Caco-2 (cell line): ENCODE data around the gene CD63. TPM values are rescaled to one million over a fixed set of nuclear protein-coding genes. Genes with fewer than 3 reads are reported as not detected.

ENCODE experiments used
- BruUV-seq: library from RNA; stranded (reverse); fragments of 400-500 nt; replicated peaks from 2 replicates; lab custom pipeline; 2021; lab: Mats Ljungman, UMichigan
- CTCF ChIA-PET: fragments of 300-600 bp; sonication (Branson Sonifier 250); formaldehyde crosslinking; loops from one replicate; lab custom pipeline; 2022; ENCODE audit warnings: antibody characterized with exemption; lab: Charles Lee
- POLR2A ChIA-PET: fragments of 300-600 bp; sonication (Branson Sonifier 250); formaldehyde crosslinking; loops from one replicate; lab custom pipeline; 2022; ENCODE audit warnings: antibody characterized with exemption; lab: Charles Lee
- DNase-seq, 2 experiments: peaks; one replicate each; pipeline versions ENCODE4 v3.0.0 to v3.0.0-alpha.2; 2020 to 2022
- H3K27me3 ChIP-seq: replicated peaks from 2 replicates; pipeline ENCODE4 v1.6.0; 2011; ENCODE audit warnings: low read length; ENCODE audit not compliant: control insufficient read depth, insufficient read depth
- H3K36me3 ChIP-seq: 2 replicates; pipeline ENCODE4 v1.5.1; 2011; ENCODE audit warnings: low read length; ENCODE audit not compliant: control insufficient read depth, insufficient read depth
- H3K4me1 ChIP-seq: fragments of 250-450 bp; sonication (Bioruptor Pico); 2 replicates; pipeline ENCODE4 v1.5.1; 2020; ENCODE audit warnings: mild to moderate bottlenecking
- H3K4me3 ChIP-seq: 2 replicates; pipeline ENCODE4 v1.5.1; 2011; ENCODE audit warnings: low read depth, mild to moderate bottlenecking, control low read depth, low read length
- H3K9me3 ChIP-seq: fragments of 250-450 bp; sonication (Bioruptor Pico); 2 replicates; pipeline ENCODE4 v1.5.1; 2020; ENCODE audit warnings: mild to moderate bottlenecking, moderate library complexity
- H3K27ac Mint-ChIP-seq: one replicate; pipeline ENCODE4 v1.8.0; 2022; ENCODE audit warnings: mixed read lengths; ENCODE audit not compliant: unreplicated experiment
- H3K27me3 Mint-ChIP-seq: one replicate; pipeline ENCODE4 v1.8.0; 2022; ENCODE audit warnings: mixed read lengths; ENCODE audit not compliant: insufficient read depth, unreplicated experiment
- H3K36me3 Mint-ChIP-seq: one replicate; pipeline ENCODE4 v1.8.0; 2022; ENCODE audit warnings: mild to moderate bottlenecking, mixed read lengths; ENCODE audit not compliant: insufficient read depth, unreplicated experiment
- H3K4me1 Mint-ChIP-seq: one replicate; pipeline ENCODE4 v1.8.0; 2022; ENCODE audit warnings: low read depth, mixed read lengths; ENCODE audit not compliant: unreplicated experiment
- H3K4me3 Mint-ChIP-seq: one replicate; pipeline ENCODE4 v1.8.0; 2022; ENCODE audit warnings: mild to moderate bottlenecking, moderate library complexity, mixed read lengths; ENCODE audit not compliant: unreplicated experiment
- H3K9me3 Mint-ChIP-seq: one replicate; pipeline ENCODE4 v1.8.0; 2022; ENCODE audit warnings: mixed read lengths; ENCODE audit not compliant: unreplicated experiment
- CTCF ChIP-seq, 2 experiments: fragments of 200-600 bp in 1 of 2; IDR thresholded peaks; 1 replicate in 1 of 2; 2 replicates in 1 of 2; pipeline versions ENCODE4 v1.5.1 to v1.8.0; 2011 to 2022; ENCODE audit warnings: antibody characterized with exemption in 1 of 2, control low read depth in 1 of 2, inconsistent platforms in 1 of 2, low read depth in 1 of 2, low read length in 1 of 2, mild to moderate bottlenecking in 1 of 2, moderate library complexity in 1 of 2; ENCODE audit not compliant: insufficient read depth in 1 of 2, severe bottlenecking in 1 of 2, unreplicated experiment in 1 of 2
- intact Hi-C: fragments of 100-400 bp; cut with micrococcal nuclease; formaldehyde crosslinking; loops from one replicate; pipeline ENCODE4 v1.10.0; 2022; ENCODE audit not compliant: unreplicated experiment
- total RNA-seq: library from RNA; stranded (reverse); gene quantifications from 2 replicates; pipeline ENCODE4 v1.2.3, GENCODE V29; 2022

Gene CD63
- total RNA-seq, 1 experiment from 2014 or later: 947 TPM

DNA sequence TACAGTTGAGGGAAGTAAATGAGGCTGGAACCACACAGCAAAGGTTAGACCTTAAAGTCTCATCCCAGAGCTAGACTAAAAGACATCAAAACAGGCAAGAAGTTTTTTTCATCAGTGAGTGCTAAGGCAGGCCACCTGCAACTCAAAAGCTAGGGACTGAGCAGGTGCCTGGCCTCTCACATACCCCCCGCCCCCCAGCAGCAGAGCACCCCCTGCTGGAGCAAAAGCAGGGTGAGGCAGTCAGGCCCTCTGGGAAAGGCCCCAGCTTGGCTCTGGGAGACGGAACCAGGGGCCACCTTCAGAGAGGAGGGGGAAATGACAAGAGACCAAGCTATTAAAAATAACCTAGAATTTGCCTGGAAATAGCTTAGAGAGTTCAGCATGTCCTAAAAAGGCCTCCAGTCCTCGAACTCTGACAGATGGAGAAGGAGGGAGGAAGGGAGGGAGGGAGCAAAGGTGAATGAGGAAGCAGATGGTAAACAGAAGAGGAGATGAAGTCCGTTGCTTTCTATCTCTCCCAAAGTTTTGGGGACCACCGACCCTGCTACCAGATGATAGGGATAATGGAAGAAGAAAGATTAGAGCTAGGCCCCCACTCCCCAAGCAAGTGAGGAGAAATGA, 22.9 kb downstream of the CD63 start:
- H3K4me3 ChIP-seq: peak overlapping the region; percentile 78
- Mint-ChIP-seq H3K9me3 (no peaks in the 10 kb centered on the region), H3K4me3 (peak overlapping the region; percentile 78), H3K27me3 (peaks cover 11% of the 10 kb centered on the region), H3K4me1 (peaks cover 18% of the 10 kb centered on the region), H3K27ac (no peak overlapping the region), H3K36me3 (no peaks in the 10 kb centered on the region)
- no peak for DNase-seq
- POLR2A ChIA-PET: interaction anchor here (0.5 to 1.4 kb wide), 2 partner anchors 24 to 322 kb away, joined by 4 to 12 read pairs; a partner anchor contains a TSS
- TF ChIP-seq CTCF (IDR thresholded peaks at IDR 0.05; ENCODE audit: insufficient read depth in 1 of 2, low read depth in 1 of 2, low read length in 1 of 2, severe bottlenecking in 1 of 2, unreplicated experiment in 1 of 2): peak in 1 of 2 experiments; percentile 34
- H3K36me3 ChIP-seq: no peaks in the 10 kb centered on the region
- BruUV-seq: no TSS peak
- intact Hi-C loops: loop anchor here (2.0 kb wide), 1 partner anchor 15 kb away; the partner anchor contains the start of gene RDH5
- H3K9me3 ChIP-seq: no peaks in the 10 kb centered on the region
- H3K27me3 ChIP-seq: no peaks in the 10 kb centered on the region
- peaks cover 37% of the 10 kb centered on the region for H3K4me1 ChIP-seq
- CTCF ChIA-PET: interaction anchor here (0.7 to 3.5 kb wide), 6 partner anchors 10 to 112 kb away, joined by 3 to 41 read pairs (median 4); partner anchors contain the start of genes BLOC1S1, ORMDL2, RDH5 and SARNP

DNA sequence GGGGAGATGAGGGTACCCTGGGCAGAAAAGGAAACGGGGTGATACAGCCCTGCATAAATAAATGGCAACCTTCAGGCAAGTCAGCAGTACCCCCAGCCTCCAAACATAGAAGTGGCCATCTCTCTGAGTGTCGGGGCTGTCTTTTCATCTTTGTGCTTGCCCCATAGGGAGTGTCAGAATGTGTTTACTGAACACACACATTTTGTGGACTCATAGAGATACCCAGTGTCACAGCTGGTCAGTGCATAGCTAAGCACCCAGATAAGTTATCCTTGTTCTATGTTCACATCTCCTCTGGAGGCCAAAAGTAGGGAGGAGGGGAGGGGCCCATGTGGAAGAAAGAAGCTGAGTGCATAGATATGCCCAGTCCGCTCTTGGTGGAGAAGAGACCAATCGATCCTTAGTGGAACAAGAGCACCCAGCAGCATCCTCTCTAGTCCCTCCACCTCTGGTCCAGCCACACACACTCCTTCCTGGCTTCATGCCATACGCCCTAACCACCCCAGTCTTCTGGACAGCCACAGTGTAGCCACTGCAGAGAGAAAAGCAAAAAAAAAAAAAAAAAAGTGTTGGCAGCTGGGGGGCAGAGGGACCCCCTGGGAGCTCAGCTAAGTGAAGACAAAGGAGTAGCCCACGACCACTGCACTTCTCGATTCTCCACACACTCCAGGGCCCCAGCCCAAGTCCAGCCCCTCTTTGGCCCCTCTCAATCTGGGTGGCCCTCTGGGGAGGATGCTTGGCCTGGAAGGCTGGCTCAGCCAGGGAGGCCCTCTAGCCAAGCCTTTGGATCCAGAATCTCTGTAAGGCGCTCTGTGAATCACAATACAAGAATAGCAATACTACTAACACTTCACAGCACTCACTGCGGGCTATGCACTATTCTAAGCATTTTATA, 23.7 kb downstream of the CD63 start:
- H3K27ac Mint-ChIP-seq: no peak overlapping the region
- no peaks in the 10 kb centered on the region for H3K36me3 Mint-ChIP-seq
- ChIA-PET POLR2A (interaction anchor here (0.9 to 1.4 kb wide), 4 partner anchors 11 to 137 kb away, joined by 3 to 10 read pairs (median 6); partner anchors contain the start of genes BLOC1S1, MMP19 and RDH5), CTCF (interaction anchor here (0.5 to 3.5 kb wide), 7 partner anchors 8 to 989 kb away, joined by 3 to 41 read pairs (median 3); partner anchors contain the start of genes BLOC1S1 and RDH5)
- peaks cover 20% of the 10 kb centered on the region for H3K4me1 Mint-ChIP-seq
- Histone ChIP-seq H3K9me3 (no peaks in the 10 kb centered on the region), H3K4me3 (no peak overlapping the region), H3K36me3 (no peaks in the 10 kb centered on the region), H3K4me1 (peaks cover 37% of the 10 kb centered on the region), H3K27me3 (no peaks in the 10 kb centered on the region)
- no peaks in the 10 kb centered on the region for H3K9me3 Mint-ChIP-seq
- peak; percentile 72 to 78 for DNase-seq
- H3K27me3 Mint-ChIP-seq: peaks cover 11% of the 10 kb centered on the region
- H3K4me3 Mint-ChIP-seq: peak overlapping the region; percentile 41
- intact Hi-C loops: loop anchor here (1.0 to 2.0 kb wide), 2 partner anchors 16 to 24 kb away; partner anchors contain the start of gene RDH5
- TF ChIP-seq CTCF (IDR thresholded peaks at IDR 0.05; ENCODE audit: insufficient read depth in 1 of 2, low read depth in 1 of 2, low read length in 1 of 2, severe bottlenecking in 1 of 2, unreplicated experiment in 1 of 2): no peak
- no TSS peak for BruUV-seq
